Measurements from ENCODE around the gene ENTPD3.
A peak's percentile ranks its signal among the peaks of the same experiment; 100 is the strongest.
"Not testable (repeated sequence)": the region's sequence is repeated elsewhere in the genome, so short reads cannot be mapped to it uniquely, and the experiment has no call there.

Gene ENTPD3

DNA sequence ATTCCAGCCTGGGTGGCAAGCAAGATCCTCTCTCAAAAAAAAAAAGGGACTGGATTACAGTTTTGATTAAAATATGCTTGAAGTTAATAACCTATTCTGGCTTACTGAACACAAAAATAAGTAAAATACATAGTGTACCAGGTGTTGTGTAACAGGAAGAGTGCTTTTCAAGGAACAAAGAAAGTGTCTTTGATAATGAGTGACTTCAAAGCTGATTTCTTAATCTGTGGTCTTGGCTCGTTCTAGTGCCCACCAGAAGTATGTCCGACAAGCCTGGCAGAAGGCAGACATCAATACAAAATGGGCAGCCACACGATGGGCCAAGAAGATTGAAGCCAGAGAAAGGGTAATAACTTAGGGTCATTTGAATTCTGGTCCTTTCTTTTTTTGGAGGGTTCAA, 74.2 kb downstream of the ENTPD3 start:
- DNase-seq (ENCODE audit: low spot score) = no peak

- DNase-seq (ENCODE audit: low spot score) = not testable (repeated sequence)
These were observed 75.9 kb downstream of the ENTPD3 start for GRCh38 chr3:40462838-40463237.

DNA sequence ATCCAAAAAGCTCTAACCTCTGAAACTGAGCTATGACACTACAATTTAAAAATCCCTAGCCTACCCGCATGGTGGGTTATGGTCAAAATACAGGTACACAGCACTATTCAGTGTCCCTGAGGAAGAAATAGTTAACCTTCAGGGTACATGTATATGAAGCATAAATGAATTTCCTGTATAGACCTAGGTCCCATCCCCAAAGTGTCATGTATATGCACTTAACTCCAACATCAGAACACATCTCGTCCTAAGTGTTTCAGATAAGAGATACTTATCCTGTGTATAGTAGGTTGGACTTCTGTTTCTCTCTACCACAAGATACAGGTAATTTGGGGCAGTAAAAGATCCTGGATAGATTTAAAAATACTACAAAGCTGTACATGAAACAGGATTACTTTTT, 76.6 kb downstream of the ENTPD3 start:
- no peak for DNase-seq (ENCODE audit: low spot score)

GRCh38 chr3:40464339-40465110, 77.5 kb downstream of the ENTPD3 start:
- DNase-seq (ENCODE audit: low spot score) = no peak

DNA sequence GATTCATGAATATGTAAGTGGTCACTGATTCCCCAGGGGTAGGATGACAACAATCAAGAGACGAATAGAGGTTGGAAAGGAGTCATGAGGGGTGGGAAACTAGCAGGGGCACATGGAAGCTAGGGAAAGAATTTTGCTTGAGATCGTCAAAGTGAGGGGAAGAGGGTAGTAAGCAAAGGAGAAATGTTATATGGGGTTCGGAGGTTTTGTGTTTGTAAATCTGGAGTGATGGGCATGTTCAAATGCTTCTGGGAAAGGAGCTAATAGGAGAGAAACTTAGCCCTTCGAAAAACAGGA, 78.1 kb downstream of the ENTPD3 start:
- no peak for DNase-seq (ENCODE audit: low spot score)

- DNase-seq (ENCODE audit: low spot score) = no peak
These were observed 78.5 kb downstream of the ENTPD3 start for GRCh38 chr3:40465456-40465855.

DNA sequence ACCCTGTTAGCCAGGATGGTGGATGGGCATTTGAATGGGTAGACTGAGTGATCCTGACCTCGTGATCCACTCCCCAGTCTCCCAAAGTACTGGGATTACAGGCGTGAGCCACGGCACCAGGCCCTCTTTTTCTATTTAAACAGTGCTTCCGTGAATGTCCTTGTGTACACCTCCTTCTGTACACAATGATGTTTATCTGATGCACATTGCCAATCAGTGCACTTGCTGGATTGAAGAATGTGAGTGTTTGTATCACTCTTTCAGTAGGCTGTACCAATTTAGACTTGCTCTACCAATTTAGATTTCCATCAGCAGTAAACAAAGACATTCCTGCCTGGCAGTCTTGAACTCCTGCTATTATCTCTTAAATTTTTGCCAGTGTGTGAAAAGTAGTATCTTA, 81.0 kb downstream of the ENTPD3 start:
- DNase-seq (ENCODE audit: low spot score) = no peak

- DNase-seq (ENCODE audit: low spot score) = no peak
These were observed 83.7 kb downstream of the ENTPD3 start for GRCh38 chr3:40470701-40471100.

DNA sequence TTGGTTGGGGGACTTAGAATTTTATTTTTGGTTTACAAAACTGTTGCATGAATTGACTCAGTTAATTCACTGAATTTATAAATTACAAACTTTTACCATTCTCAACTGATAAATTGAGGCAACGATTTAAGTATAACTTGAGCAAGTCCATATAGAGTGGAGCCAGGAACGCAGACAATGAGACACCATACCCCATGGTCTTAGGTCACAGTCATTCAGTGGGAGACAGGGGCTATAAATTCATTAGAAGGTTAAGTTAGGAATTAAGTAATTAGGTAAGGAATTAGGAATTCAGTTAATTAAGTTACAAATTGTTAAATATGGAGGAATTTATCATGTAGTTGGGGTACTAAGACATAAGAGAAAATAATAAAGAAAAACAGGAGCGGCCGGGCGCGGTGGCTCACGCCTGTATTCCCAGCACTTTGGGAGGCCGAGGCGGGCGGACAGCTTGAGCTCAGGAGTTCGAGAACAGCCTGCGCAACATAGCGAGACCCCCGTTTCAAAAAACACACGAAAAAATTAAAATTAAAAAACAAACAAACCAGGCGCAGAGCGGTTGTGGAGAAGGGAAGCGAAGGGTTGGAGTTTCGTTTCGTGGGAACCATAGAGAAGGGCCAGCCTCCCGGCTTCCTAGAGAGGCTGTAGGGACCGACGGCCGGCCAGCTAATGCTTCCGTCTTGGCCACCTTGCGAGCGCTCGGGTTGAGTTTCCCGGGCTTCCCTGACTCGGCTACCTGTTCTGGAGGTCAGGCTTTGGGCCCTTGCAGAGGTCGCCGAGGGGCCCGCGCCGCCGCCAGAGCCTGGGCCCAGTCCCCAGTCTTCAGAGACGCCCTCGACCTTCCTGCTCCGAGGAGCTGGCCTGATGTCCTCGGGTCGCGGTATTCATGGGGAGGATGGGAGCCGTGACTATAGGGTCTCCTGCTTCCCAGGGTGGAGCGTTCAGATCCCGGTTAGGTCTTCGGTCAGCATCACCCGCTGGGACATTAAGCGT, 89.8 kb downstream of the ENTPD3 start, which contains the start of gene ZNF619:
Gene ZNF619 (plus strand): TSS at position 645 of the 993 bp plus-strand sequence. CDS start 858 bp downstream, outside the sequence.
- peak; percentile 86 for DNase-seq (ENCODE audit: low spot score)

- DNase-seq (ENCODE audit: low spot score) = peak; percentile 20
These were observed 90.7 kb downstream of the ENTPD3 start for GRCh38 chr3:40477666-40478065.

All from AG08395 (cell line).